OCI-LY3 (cell line): ENCODE results near the gene GMPR.

ENCODE experiments used
- CTCF ChIP-seq: fragments of 200-600, 300-600 bp; sonication (generic); IDR thresholded peaks from 2 replicates; pipeline ENCODE4 v1.5.1; 2014; ENCODE audit warnings: antibody characterized with exemption, low read length, low read depth
- EZH2phosphoT487 ChIP-seq: fragments of 200-600 bp; shearing (Covaris generic); IDR thresholded peaks from 2 replicates; pipeline ENCODE4 v1.6.1; 2018; ENCODE audit warnings: antibody characterized with exemption, mixed run types, low read depth

GRCh38 chr6:16217156-16217721, 21.1 kb upstream of the GMPR start:
- TF ChIP-seq CTCF (no peak), EZH2phosphoT487 (no peak)
